HepG2 (cell line): Measurements from ENCODE around the gene ORC4. TPM values are rescaled to one million over a fixed set of nuclear protein-coding genes. Genes with fewer than 3 reads are reported as not detected.

ENCODE experiments used
- ATAC-seq: fragments of 200-7000 bp; cut with Tn5 transposase; 3 replicates; pipeline ENCODE4 v1.9.1; 2020; ENCODE audit warnings: mild to moderate bottlenecking, moderate library complexity
- BruUV-seq: library from RNA; stranded (reverse); fragments of 400-500 nt; replicated peaks from 2 replicates; lab custom pipeline; 2021; lab: Mats Ljungman, UMichigan
- CTCF ChIA-PET: fragments of 300-600 bp; formaldehyde crosslinking; extraction: SDS; loops from one replicate; lab custom pipeline; 2021; ENCODE audit warnings: low total read pairs, inconsistent platforms, low intra/inter-chr PET ratio; lab: Yijun Ruan, JAX
- POLR2A ChIA-PET: fragments of 350-600 bp; sonication (Branson Sonifier 250); formaldehyde crosslinking; loops from one replicate; lab custom pipeline; 2020; ENCODE audit warnings: antibody characterized with exemption, inconsistent platforms; lab: Yijun Ruan, JAX
- DNase-seq: peaks from one replicate; pipeline ENCODE4 v3.0.0-alpha.2; 2015; ENCODE audit warnings: low spot score
- FAIRE-seq: peaks from 3 replicates; lab custom pipeline; 2011; peaks lifted over from hg19 to GRCh38; lab: Jason Lieb, UNC
- H2AFZ ChIP-seq: one replicate; pipeline ENCODE4 v1.6.1; 2011; ENCODE audit warnings: low read length, inconsistent platforms
- H3K27ac ChIP-seq: fragments of 300-600 bp; 3 replicates; pipeline ENCODE4 v1.8.0; 2011; ENCODE audit warnings: mixed run types, mild to moderate bottlenecking, mixed read lengths, low read length, inconsistent platforms; ENCODE audit not compliant: insufficient read depth; ENCODE audit errors: extremely low read length
- H3K27me3 ChIP-seq, 2 experiments: fragments of 200-600 bp in 1 of 2; 2 replicates in 1 of 2; 3 replicates in 1 of 2; pipeline versions ENCODE4 v1.6.0 to v1.8.0; 2011; ENCODE audit warnings: low read length in 2 of 2, mild to moderate bottlenecking in 2 of 2, moderate library complexity in 2 of 2, inconsistent platforms in 1 of 2; ENCODE audit not compliant: insufficient read depth in 2 of 2, control insufficient read depth in 1 of 2
- H3K36me3 ChIP-seq, 2 experiments: fragments of 200-600 bp in 1 of 2; replicated peaks in 1 of 2; 2 replicates in 1 of 2; 3 replicates in 1 of 2; pipeline versions ENCODE4 v1.5.1 to v1.8.0; 2011; ENCODE audit warnings: low read length in 2 of 2, inconsistent platforms in 1 of 2; ENCODE audit not compliant: insufficient read depth in 2 of 2, control insufficient read depth in 1 of 2
- H3K4me1 ChIP-seq: 2 replicates; pipeline ENCODE4 v1.5.1; 2012; ENCODE audit warnings: low read length, inconsistent platforms; ENCODE audit not compliant: insufficient read depth
- H3K4me2 ChIP-seq: 2 replicates; pipeline ENCODE4 v1.6.0; 2011; ENCODE audit warnings: low read depth, low read length, inconsistent platforms
- H3K4me3 ChIP-seq, 3 experiments: fragments of 200-600 bp in 1 of 3; sonication (generic), shearing (Covaris generic) in 1 of 3; replicated peaks in 1 of 3; 2 replicates each; pipeline ENCODE4 v1.5.1; 2011 to 2016; ENCODE audit warnings: low read length in 3 of 3, inconsistent platforms in 2 of 3, low read depth in 2 of 3, mild to moderate bottlenecking in 2 of 3, control low read depth in 1 of 3, mixed read lengths in 1 of 3; ENCODE audit not compliant: insufficient read depth in 1 of 3
- H3K79me2 ChIP-seq: one replicate; pipeline ENCODE4 v1.6.1; 2011; ENCODE audit warnings: low read length, inconsistent platforms; ENCODE audit not compliant: insufficient read depth
- H3K9ac ChIP-seq: 2 replicates; pipeline ENCODE4 v1.6.0; 2011; ENCODE audit warnings: mild to moderate bottlenecking, low read depth, low read length, inconsistent platforms; ENCODE audit not compliant: insufficient read depth
- H3K9me3 ChIP-seq: 2 replicates; pipeline ENCODE4 v1.5.1; 2012; ENCODE audit warnings: mild to moderate bottlenecking, low read length
- H4K20me1 ChIP-seq: 2 replicates; pipeline ENCODE4 v1.6.0; 2011; ENCODE audit warnings: inconsistent platforms, mild to moderate bottlenecking, low read length, moderate library complexity; ENCODE audit not compliant: insufficient read depth
- MAFF ChIP-seq: IDR thresholded peaks from 2 replicates; pipeline ENCODE4 v1.6.1; 2011; ENCODE audit warnings: low read depth, low read length, improper control_type of control experiment
- MAFK ChIP-seq, 2 experiments: IDR thresholded peaks in 1 of 2; conservative IDR thresholded peaks in 1 of 2; 2 replicates each; pipeline ENCODE4 v1.6.1; 2011; ENCODE audit warnings: improper control_type of control experiment in 2 of 2, low read length in 2 of 2
- RARA ChIP-seq: IDR thresholded peaks from 2 replicates; pipeline ENCODE4 v1.6.1; 2016; ENCODE audit warnings: missing genetic modification reagents, missing compliant biosample characterization
- THAP7 ChIP-seq: sonication (generic); formaldehyde crosslinking; IDR thresholded peaks from 2 replicates; pipeline ENCODE4 v1.8.1; 2023; ENCODE audit warnings: mild to moderate bottlenecking, missing genetic modification reagents
- ZMYM4 ChIP-seq: sonication (generic); formaldehyde crosslinking; IDR thresholded peaks from 2 replicates; pipeline ENCODE4 v1.8.1; 2023; ENCODE audit warnings: mild to moderate bottlenecking, missing genetic modification reagents
- ZSCAN30 ChIP-seq: sonication (generic); formaldehyde crosslinking; IDR thresholded peaks from 2 replicates; pipeline ENCODE4 v1.5.0; 2020; ENCODE audit warnings: mild to moderate bottlenecking, missing genetic modification reagents
- WGBS: methylation state at CpG from one replicate; pipeline ENCODE4 v1.1.6; 2017; ENCODE audit warnings: low lambda C conversion rate; 5-methylcytosine and 5-hydroxymethylcytosine counted together
- in situ Hi-C: cut with HindIII; loops from 2 replicates; pipeline ENCODE4 v1.10.0; 2017; ENCODE audit warnings: low pct_unique_long_range_greater_than_20kb; ENCODE audit not compliant: extremely low pct_ligation_motif_present
- intact Hi-C: fragments of 100-400 bp; cut with micrococcal nuclease; formaldehyde crosslinking; loops from one replicate; pipeline ENCODE4 v1.10.0; 2022; ENCODE audit not compliant: unreplicated experiment
- polyA plus RNA-seq, 8 experiments: library from polyadenylated mRNA; depleted of rRNA in 3 of 8; stranded (reverse) in 7 of 8; unstranded in 1 of 8; fragments of >200 nt; fragmentation: Illumina TruSeq in 4 of 8; extraction: Trizol in 4 of 8; gene quantifications; 2 replicates each; pipeline versions ENCODE4 v1.2.1 to v1.2.3, GENCODE V29; 2011 to 2016; ENCODE audit warnings: low read depth in 4 of 8, missing spikeins in 1 of 8, mixed read lengths in 1 of 8; ENCODE audit not compliant: insufficient read depth in 1 of 8
- total RNA-seq, 5 experiments: library from RNA; depleted of rRNA; stranded (reverse); fragments of >200 nt; fragmentation: Illumina TruSeq; extraction: Trizol; gene quantifications; 2 replicates each; pipeline ENCODE4 v1.2.3, GENCODE V29; 2016; ENCODE audit warnings: low read depth in 1 of 5

Gene ORC4
- total and polyA plus RNA-seq, 2 of the 13 experiments (the other 11 are each of a cell fraction or from before 2014, with no cell fraction given): 28.6 to 84.8 TPM

- intact Hi-C loops: no loop called here
- in situ Hi-C loops: no loop called here
- POLR2A ChIA-PET: interaction anchor here (2.1 kb wide), 1 partner anchor 13 kb away, joined by 12 read pairs; the partner anchor contains the start of genes MBD5 and ORC4
These were observed 13.2 kb downstream of the ORC4 start for GRCh38 chr2:148007219-148007900.

GRCh38 chr2:148006249-148007007 lies 14.1 kb downstream of the ORC4 start:
- H3K4me2 ChIP-seq: no peak overlapping the region
- TF ChIP-seq RARA (CRISPR knock-in tag) (no peak), THAP7 (CRISPR knock-in tag) (0 out of 2 replicates have a peak, but pooled peaks have one; percentile 18), ZMYM4 (CRISPR knock-in tag) (0 out of 2 replicates have a peak, but pooled peaks have one; percentile 23)
- no peaks in the 10 kb centered on the region for H3K9me3 ChIP-seq
- no peak overlapping the region for H3K27ac ChIP-seq
- H3K36me3 ChIP-seq: no peaks in the 10 kb centered on the region
- in situ Hi-C loops (no loop called here), intact Hi-C loops (no loop called here)
- FAIRE-seq (no peak), DNase-seq (no peak), ATAC-seq (peak; percentile 87)
- 86% methylated on average over 6 of the region's 6 CpGs for WGBS
- no peak overlapping the region for H3K4me3 ChIP-seq
- peaks cover 14% of the 10 kb centered on the region for H3K4me1 ChIP-seq
- no TSS peak for BruUV-seq
- CTCF ChIA-PET: no interaction called here
- peaks cover 95% of the 10 kb centered on the region for H3K79me2 ChIP-seq
- no peaks in the 10 kb centered on the region for H3K27me3 ChIP-seq
- H4K20me1 ChIP-seq: peaks cover 16% of the 10 kb centered on the region
- no peak overlapping the region for H3K9ac ChIP-seq
- POLR2A ChIA-PET: interaction anchor here (2.1 kb wide), 1 partner anchor 14 kb away, joined by 12 read pairs; the partner anchor contains the start of genes MBD5 and ORC4
- no peak overlapping the region for H2AFZ ChIP-seq

More at GRCh38 chr2:148007219-148007900, 13.2 kb downstream of the ORC4 start:
- FAIRE-seq (no peak), ATAC-seq (no peak), DNase-seq (no peak)
- Histone ChIP-seq H3K27me3 (no peaks in the 10 kb centered on the region), H3K27ac (no peak overlapping the region), H2AFZ (no peak overlapping the region), H3K4me3 (no peak overlapping the region), H3K9me3 (no peaks in the 10 kb centered on the region), H3K9ac (no peak overlapping the region), H3K36me3 (no peaks in the 10 kb centered on the region), H3K4me1 (peaks cover 8% of the 10 kb centered on the region), H4K20me1 (peaks cover 25% of the 10 kb centered on the region), H3K4me2 (no peak overlapping the region), H3K79me2 (peaks cover 95% of the 10 kb centered on the region)
- 96% methylated on average over 5 of the region's 5 CpGs for WGBS
- BruUV-seq: no TSS peak
- TF ChIP-seq MAFF (peak; percentile 31; the same call in 1 of the 2 replicates), MAFK (conservative IDR thresholded peaks at IDR 0.05 in 1 of 2, IDR thresholded peaks at IDR 0.05 in 1 of 2; ENCODE audit: low read length in 2 of 2) (peak; percentile 56 to 65; a peak in 3 of 4 replicates), ZSCAN30 (no peak)
- CTCF ChIA-PET: no interaction called here
